Measurements from ENCODE around the gene HDDC3.

Gene HDDC3

GRCh38 chr15:90915216-90915807 is 17.0 kb downstream of the HDDC3 start:
- TF ChIP-seq RAD21 (IDR thresholded peaks at IDR 0.05; ENCODE audit: low read depth) (no peak), MAX (IDR thresholded peaks at IDR 0.05) (no peak), TEAD4 (IDR thresholded peaks at IDR 0.05) (no peak), FOXM1 (IDR thresholded peaks at IDR 0.05; ENCODE audit: borderline replicate concordance, low read depth) (no peak), REST (IDR thresholded peaks at IDR 0.05; ENCODE audit: low read depth) (no peak), CEBPB (IDR thresholded peaks at IDR 0.05) (no peak), TAF1 (IDR thresholded peaks at IDR 0.05; ENCODE audit: low read depth) (no peak)

- TF ChIP-seq MAX (IDR thresholded peaks at IDR 0.05) (no peak), TEAD4 (IDR thresholded peaks at IDR 0.05) (no peak), CREB1 (IDR thresholded peaks at IDR 0.05; ENCODE audit: low read depth) (no peak), YY1 (IDR thresholded peaks at IDR 0.05; ENCODE audit: low read depth) (no peak), EGR1 (IDR thresholded peaks at IDR 0.05) (no peak), FOXM1 (IDR thresholded peaks at IDR 0.05; ENCODE audit: borderline replicate concordance, low read depth) (no peak), TCF12 (IDR thresholded peaks at IDR 0.05; ENCODE audit: low read depth) (no peak), REST (IDR thresholded peaks at IDR 0.05; ENCODE audit: low read depth) (no peak), TAF1 (IDR thresholded peaks at IDR 0.05; ENCODE audit: low read depth) (no peak), EP300 (IDR thresholded peaks at IDR 0.05; ENCODE audit: borderline replicate concordance) (no peak), RAD21 (IDR thresholded peaks at IDR 0.05; ENCODE audit: low read depth) (no peak), CEBPB (IDR thresholded peaks at IDR 0.05) (no peak), ZBTB7A (IDR thresholded peaks at IDR 0.05; ENCODE audit: low read depth) (no peak), USF1 (IDR thresholded peaks at IDR 0.05) (no peak), NFIC (IDR thresholded peaks at IDR 0.05) (no peak)
These were observed 17.9 kb downstream of the HDDC3 start for GRCh38 chr15:90914305-90915080.

- no peak for TF ChIP-seq NFIC (IDR thresholded peaks at IDR 0.05)
- no peak for TF ChIP-seq EP300 (IDR thresholded peaks at IDR 0.05; ENCODE audit: borderline replicate concordance)
- TF ChIP-seq ZBTB7A (IDR thresholded peaks at IDR 0.05; ENCODE audit: low read depth) = no peak
- TF ChIP-seq CREB1 (IDR thresholded peaks at IDR 0.05; ENCODE audit: low read depth) = no peak
- TF ChIP-seq TAF1 (IDR thresholded peaks at IDR 0.05; ENCODE audit: low read depth) = no peak
- TF ChIP-seq EGR1 (IDR thresholded peaks at IDR 0.05) = no peak
- no peak for TF ChIP-seq MAX (IDR thresholded peaks at IDR 0.05)
- TF ChIP-seq REST (IDR thresholded peaks at IDR 0.05; ENCODE audit: low read depth) = no peak
- TF ChIP-seq CEBPB (IDR thresholded peaks at IDR 0.05) = no peak
- TF ChIP-seq TCF12 (IDR thresholded peaks at IDR 0.05; ENCODE audit: low read depth) = no peak
- TF ChIP-seq FOXM1 (IDR thresholded peaks at IDR 0.05; ENCODE audit: borderline replicate concordance, low read depth) = no peak
- no peak for TF ChIP-seq USF1 (IDR thresholded peaks at IDR 0.05)
- TF ChIP-seq RAD21 (IDR thresholded peaks at IDR 0.05; ENCODE audit: low read depth) = no peak
These were observed 18.9 kb downstream of the HDDC3 start for GRCh38 chr15:90913398-90913944.

- TF ChIP-seq CREB1 (IDR thresholded peaks at IDR 0.05; ENCODE audit: low read depth) = no peak
- no peak for TF ChIP-seq TEAD4 (IDR thresholded peaks at IDR 0.05)
- TF ChIP-seq TAF1 (IDR thresholded peaks at IDR 0.05; ENCODE audit: low read depth) = no peak
- no peak for TF ChIP-seq NFIC (IDR thresholded peaks at IDR 0.05)
- no peak for TF ChIP-seq EP300 (IDR thresholded peaks at IDR 0.05; ENCODE audit: borderline replicate concordance)
- no peak for TF ChIP-seq EGR1 (IDR thresholded peaks at IDR 0.05)
- TF ChIP-seq MAX (IDR thresholded peaks at IDR 0.05) = no peak
- no peak for TF ChIP-seq USF1 (IDR thresholded peaks at IDR 0.05)
- no peak for TF ChIP-seq TCF12 (IDR thresholded peaks at IDR 0.05; ENCODE audit: low read depth)
- TF ChIP-seq ZBTB7A (IDR thresholded peaks at IDR 0.05; ENCODE audit: low read depth) = no peak
- no peak for TF ChIP-seq REST (IDR thresholded peaks at IDR 0.05; ENCODE audit: low read depth)
- no peak for TF ChIP-seq YY1 (IDR thresholded peaks at IDR 0.05; ENCODE audit: low read depth)
- no peak for TF ChIP-seq FOXM1 (IDR thresholded peaks at IDR 0.05; ENCODE audit: borderline replicate concordance, low read depth)
- TF ChIP-seq RAD21 (IDR thresholded peaks at IDR 0.05; ENCODE audit: low read depth) = no peak
- TF ChIP-seq CEBPB (IDR thresholded peaks at IDR 0.05) = no peak
These were observed 19.6 kb downstream of the HDDC3 start for GRCh38 chr15:90912770-90913075.

Data from Ishikawa (cell line).